ENCODE results near the gene BST2.
"Not testable (repeated sequence)": the region's sequence is repeated elsewhere in the genome, so short reads cannot be mapped to it uniquely, and the experiment has no call there.

BST2 gene

GRCh38 chr19:17385878-17386611, 19.4 kb downstream of the BST2 start:
- peak; percentile 63 for DNase-seq

GRCh38 chr19:17380426-17381138, 24.8 kb downstream of the BST2 start:
- no peak for DNase-seq

GRCh38 chr19:17379221-17379631, 26.2 kb downstream of the BST2 start:
- DNase-seq: no peak

GRCh38 chr19:17378271-17378670, 27.2 kb downstream of the BST2 start:
- no peak for DNase-seq

GRCh38 chr19:17376935-17377600, 28.4 kb downstream of the BST2 start, which contains the start of gene PLVAP:
TSS of gene PLVAP (minus strand) at chr19:17377342. CDS start at chr19:17377288, 54 bp downstream.
- DNase-seq: peak; percentile 84

GRCh38 chr19:17370026-17370587, 35.3 kb downstream of the BST2 start:
- DNase-seq: no peak

- DNase-seq: no peak
Observed at GRCh38 chr19:17365361-17365760, 40.1 kb downstream of the BST2 start.

- not testable (repeated sequence) for DNase-seq
Observed at GRCh38 chr19:17363852-17364605, 41.4 kb downstream of the BST2 start.

GRCh38 chr19:17359905-17360800, 45.3 kb downstream of the BST2 start:
- DNase-seq: no peak

- DNase-seq: no peak
Observed at GRCh38 chr19:17358395-17358794, 47.0 kb downstream of the BST2 start.

GRCh38 chr19:17357724-17358123, 47.7 kb downstream of the BST2 start:
- DNase-seq: no peak

- DNase-seq: no peak
Observed at GRCh38 chr19:17357078-17357666, 48.3 kb downstream of the BST2 start.

- DNase-seq: no peak
Observed at GRCh38 chr19:17353386-17353785, 52.0 kb downstream of the BST2 start.
